GM03348 (cell line): Measurements from ENCODE around the gene C4orf17.

Experiments
- DNase-seq: peaks from one replicate; pipeline ENCODE4 v3.0.0; 2012; ENCODE audit warnings: low spot score

The C4orf17 gene

GRCh38 chr4:99537674-99538073, 26.9 kb downstream of the C4orf17 start:
- DNase-seq = no peak

DNA sequence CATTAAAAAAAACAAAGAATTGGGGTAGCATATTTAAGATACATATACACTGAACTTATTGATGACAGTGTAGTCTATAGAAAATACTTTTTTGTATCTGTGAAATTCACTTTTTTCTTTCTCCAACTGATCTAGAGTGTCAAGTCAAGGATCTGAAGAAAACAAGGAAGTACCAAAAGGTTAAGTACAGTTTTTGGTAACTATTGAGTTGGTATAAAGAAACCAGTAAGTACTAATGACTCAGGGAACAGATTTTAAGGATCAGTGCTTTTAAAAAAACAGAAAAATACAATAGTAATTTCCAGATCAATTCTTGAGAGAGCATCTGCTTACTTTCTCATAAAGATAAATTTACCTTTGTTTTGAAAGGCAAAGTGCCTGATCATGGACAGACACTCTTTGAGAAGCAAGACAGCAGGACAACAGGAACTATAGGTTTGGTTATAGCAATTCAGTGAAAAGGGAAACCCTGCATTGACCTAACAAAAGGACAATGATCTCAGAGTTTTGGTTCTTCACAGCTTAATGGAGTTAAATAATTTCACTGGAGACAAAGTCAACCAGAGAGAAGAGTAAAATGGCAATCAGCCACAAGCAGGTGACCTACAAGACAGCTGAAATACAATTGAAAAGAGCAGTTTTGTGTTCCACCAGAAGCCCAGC, 29.6 kb downstream of the C4orf17 start:
- DNase-seq = no peak

GRCh38 chr4:99552872-99553271, 42.1 kb downstream of the C4orf17 start:
- no peak for DNase-seq

GRCh38 chr4:99563310-99564186, 52.7 kb downstream of the C4orf17 start, which contains the start of gene TRMT10A:
Gene TRMT10A (minus strand): TSS chr4:99564039. CDS start chr4:99559338, 4,701 bp downstream.
- DNase-seq = peak; percentile 95

- DNase-seq = no peak
Observed at GRCh38 chr4:99564921-99565320, 54.1 kb downstream of the C4orf17 start.

- DNase-seq = no peak
Observed at GRCh38 chr4:99571883-99572282, 61.1 kb downstream of the C4orf17 start.

DNA sequence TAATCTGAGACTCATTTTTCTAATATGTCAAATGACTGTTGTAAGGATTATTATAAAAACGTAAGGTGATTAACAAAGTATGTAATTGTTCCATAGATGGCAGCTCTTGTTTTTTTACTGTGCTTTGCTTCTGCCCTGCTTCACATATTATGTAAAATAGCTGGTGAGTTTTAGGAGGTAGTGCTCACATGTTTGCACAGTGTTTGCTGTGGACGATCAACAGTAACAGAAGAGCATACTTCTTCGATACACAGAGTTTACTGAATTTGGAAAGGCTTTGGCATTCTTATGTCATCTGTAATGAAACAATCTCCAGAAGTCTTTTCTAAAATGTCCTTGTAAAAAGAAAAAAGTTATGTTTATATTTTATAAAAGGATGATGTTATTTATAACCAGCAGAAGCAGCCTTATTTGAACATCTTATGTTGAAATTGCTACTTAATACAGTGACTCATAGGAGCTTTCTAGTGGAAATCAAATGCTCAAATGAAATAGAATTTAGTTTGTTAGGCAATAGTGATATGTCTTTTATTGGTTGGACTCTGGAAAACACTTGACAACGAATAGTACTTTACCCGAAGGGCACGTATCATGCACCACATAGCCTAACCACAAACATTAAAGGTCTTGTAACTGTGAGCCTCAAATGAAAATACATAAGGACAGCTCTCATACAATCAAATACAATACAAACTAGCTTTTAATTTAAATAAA, 61.9 kb downstream of the C4orf17 start:
- DNase-seq = no peak

GRCh38 chr4:99573735-99574368, 63.0 kb downstream of the C4orf17 start:
- DNase-seq = no peak

GRCh38 chr4:99574530-99575324, 63.9 kb downstream of the C4orf17 start, which contains the start of gene MTTP:
Gene MTTP (plus strand): TSS chr4:99574824. CDS start chr4:99574910, 86 bp downstream.
- DNase-seq = no peak

- DNase-seq = no peak
Observed at GRCh38 chr4:99578714-99579113, 67.9 kb downstream of the C4orf17 start.

DNA sequence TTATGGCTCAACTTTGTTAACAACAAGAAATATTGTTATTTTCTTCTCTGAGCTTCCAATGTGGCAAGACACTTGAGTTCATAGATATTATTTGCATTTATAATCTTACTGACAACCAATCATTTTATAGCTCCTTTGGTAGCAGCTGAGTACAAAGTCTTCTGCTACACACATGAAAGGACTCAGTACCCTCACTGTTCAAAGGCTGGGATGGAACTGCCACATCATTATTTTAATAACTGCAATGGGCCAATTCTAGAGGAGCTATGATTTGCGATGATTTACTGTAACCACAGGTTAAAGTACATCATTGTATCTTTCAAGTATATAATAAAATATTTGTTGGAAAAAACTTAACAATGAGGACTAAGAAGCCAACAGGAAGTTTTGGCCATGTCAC, 74.7 kb downstream of the C4orf17 start:
- DNase-seq = no peak

GRCh38 chr4:99586322-99586721, 75.5 kb downstream of the C4orf17 start:
- no peak for DNase-seq

GRCh38 chr4:99586797-99587196, 76.0 kb downstream of the C4orf17 start:
- no peak for DNase-seq

DNA sequence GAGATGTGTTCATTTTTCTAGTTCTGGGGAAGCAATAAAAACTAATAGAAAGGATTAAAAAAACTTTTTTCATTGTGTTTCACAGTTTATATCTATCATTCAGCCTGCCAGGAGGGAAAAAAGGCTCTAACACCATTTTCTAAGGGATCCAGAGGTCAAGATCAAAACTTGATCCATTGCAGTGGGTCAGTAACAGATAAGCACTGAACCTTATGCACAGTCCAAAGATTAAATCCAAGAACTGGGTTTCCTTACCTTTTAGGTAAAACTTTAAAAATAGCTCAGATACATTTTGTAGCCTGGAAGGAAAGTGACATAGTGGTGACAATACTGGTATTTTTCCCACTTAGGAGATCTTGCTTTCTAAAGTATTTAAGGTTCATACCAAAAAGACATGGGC, 76.5 kb downstream of the C4orf17 start:
- no peak for DNase-seq

DNA sequence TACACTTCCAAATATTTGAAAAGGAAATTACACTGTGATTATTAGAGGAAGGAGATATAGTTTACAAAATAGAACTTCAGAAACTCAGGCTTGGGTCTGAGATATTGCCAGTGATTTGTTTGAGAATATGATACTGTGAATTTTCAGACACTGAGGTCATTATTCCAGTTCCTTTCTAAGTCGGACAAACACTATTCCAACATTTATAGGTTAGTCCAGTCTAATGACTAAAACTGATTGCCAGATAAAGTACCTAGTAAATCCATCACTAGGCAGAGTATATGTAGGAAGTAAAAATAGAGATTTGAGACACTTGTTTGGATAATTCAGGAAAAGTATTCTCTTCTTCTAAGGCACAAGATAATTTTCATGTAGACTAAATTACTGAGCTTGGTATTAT, 77.0 kb downstream of the C4orf17 start:
- no peak for DNase-seq

DNA sequence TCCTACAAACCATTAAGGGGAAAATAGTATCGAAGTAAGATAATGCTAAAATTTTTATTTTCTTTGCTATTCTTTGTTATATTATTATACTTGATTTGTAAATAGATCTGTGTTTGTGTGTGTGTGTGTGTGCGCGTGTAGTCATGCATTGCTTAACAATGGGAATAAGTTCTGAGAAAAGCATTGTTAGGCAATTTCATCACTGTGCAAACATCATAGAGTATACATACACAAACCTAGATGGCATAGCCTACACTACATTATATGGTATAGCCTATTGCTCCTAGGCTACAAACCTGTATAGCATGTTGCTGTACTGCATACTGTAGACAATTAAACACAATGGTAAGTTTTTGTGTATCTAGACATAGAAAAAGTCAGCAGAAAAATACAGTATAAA, 80.9 kb downstream of the C4orf17 start:
- no peak for DNase-seq
